Stomach (tissue), 9 donors: ENCODE measurements around the gene NR6A1. TPM values are rescaled to one million over a fixed set of nuclear protein-coding genes. Genes with fewer than 3 reads are reported as not detected.

Source experiments
- DNase-seq, 2 donors: peaks; one replicate each; pipeline versions ENCODE4 v3.0.0 to v3.0.0-alpha.2; 2013 to 2019
- H3K27ac ChIP-seq, 5 donors: fragments of 200-600 bp in 4 of 5; sonication (generic) in 4 of 5; one replicate each; pipeline ENCODE4 v1.5.1; 2013 to 2019; ENCODE audit warnings: mild to moderate bottlenecking in 1 of 5, moderate library complexity in 1 of 5
- H3K27me3 ChIP-seq, 3 donors: fragments of 200-600 bp; sonication (generic); one replicate each; pipeline ENCODE4 v1.5.1; 2017 to 2019; ENCODE audit warnings: mixed run types in 1 of 3
- H3K36me3 ChIP-seq, 4 donors: fragments of 200-600 bp; sonication (generic); 1 replicate in 3 of 4; 2 replicates in 1 of 4; pipeline ENCODE4 v1.5.1; 2016 to 2019
- H3K4me1 ChIP-seq, 4 donors: fragments of 200-600 bp; sonication (generic); one replicate each; pipeline ENCODE4 v1.5.1; 2016 to 2019
- H3K4me3 ChIP-seq, 4 donors: fragments of 200-600 bp; sonication (generic) in 3 of 4; one replicate each; pipeline ENCODE4 v1.5.1; 2016 to 2019; ENCODE audit warnings: mild to moderate bottlenecking in 1 of 4
- H3K9me3 ChIP-seq, 4 donors: fragments of 200-600 bp; sonication (generic); one replicate each; pipeline ENCODE4 v1.5.1; 2016 to 2019
- EP300 ChIP-seq: sonication (generic); formaldehyde crosslinking; IDR thresholded peaks from one replicate; pipeline ENCODE4 v1.6.1; 2017; ENCODE audit warnings: antibody characterized with exemption
- POLR2A ChIP-seq, 4 donors: fragments of 450-650 bp; IDR thresholded peaks; one replicate each; pipeline ENCODE4 v1.6.1; 2016; ENCODE audit warnings: antibody characterized with exemption in 4 of 4, control low read depth in 2 of 4, mild to moderate bottlenecking in 1 of 4, moderate library complexity in 1 of 4
- POLR2AphosphoS5 ChIP-seq, 3 donors: sonication (generic); formaldehyde crosslinking; IDR thresholded peaks; one replicate each; pipeline ENCODE4 v1.6.1; 2016; ENCODE audit warnings: antibody characterized with exemption in 3 of 3
- WGBS, 5 donors: extraction: QIAGEN DNeasy Blood & Tissue Kit in 3 of 5; methylation state at CpG; one replicate each; pipeline versions ENCODE4 v1.1.5 to v1.1.7; 2013 to 2018; 5-methylcytosine and 5-hydroxymethylcytosine counted together
- intact Hi-C: fragments of 100-400 bp; cut with DNase I; formaldehyde crosslinking; loops from one replicate; pipeline ENCODE4 v1.15.1; 2023; ENCODE audit warnings: low total_unique reads
- polyA plus RNA-seq, 3 donors: library from polyadenylated mRNA; stranded (reverse); fragments of 200-250 nt; gene quantifications; one replicate each; pipeline ENCODE4 v1.2.3, GENCODE V29; 2013
- total RNA-seq, 5 donors: library from RNA; depleted of rRNA; stranded (reverse); fragments of >200 nt; gene quantifications; one replicate each; pipeline versions ENCODE4 v1.1.0 to v1.2.3, GENCODE V29; 2014 to 2016
- TF ChIP-seq, protein P1 (sequence below), 7 experiments: fragments of 450-650 bp in 4 of 7; fragments of 200-600 bp in 3 of 7; sonication (generic) in 3 of 7; IDR thresholded peaks; one replicate each; pipeline ENCODE4 v1.5.1; 2016 to 2019; ENCODE audit warnings: antibody characterized with exemption in 7 of 7, control low read depth in 2 of 7, mild to moderate bottlenecking in 1 of 7
- donor health status: healthy with polysubstance abuse.
- donor health status: Bipolar disorder and iron deficiency.
- donor health status: healthy.

Gene NR6A1
- total and polyA plus RNA-seq, 8 donors, result 0.15 to 3.2 (median 1.5) TPM; not detected in 1

DNA sequence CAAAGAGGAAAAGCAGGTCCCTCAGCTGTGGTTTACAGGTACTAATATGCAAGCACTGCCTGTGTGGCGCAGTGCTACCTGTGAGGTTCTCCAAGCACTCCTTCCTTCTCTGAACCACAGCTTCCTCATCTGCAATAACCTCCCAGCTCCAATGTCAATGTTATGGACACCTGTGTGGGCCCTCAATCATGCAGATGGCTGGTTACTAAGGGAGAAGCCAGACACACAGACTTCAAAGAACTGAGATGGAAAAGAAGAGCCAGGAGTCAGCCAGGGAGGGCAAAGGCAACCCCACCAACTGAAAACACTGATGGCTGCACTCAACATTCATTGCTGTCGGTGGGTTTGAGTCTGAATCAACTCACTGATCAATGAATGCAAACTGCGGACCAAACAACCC is 77.7 kb downstream of the NR6A1 start:
- Histone ChIP-seq H3K4me3 (no peak overlapping the region), H3K36me3 (no peaks in the 10 kb centered on the region), H3K27me3 (no peaks in the 10 kb centered on the region), H3K27ac (no peak overlapping the region), H3K9me3 (no peaks in the 10 kb centered on the region), H3K4me1 (no peaks in the 10 kb centered on the region)
- WGBS, 5 donors, result 86 to 93% (median 89%) methylated on average over 3 of the region's 3 CpGs
- intact Hi-C loops, result no loop called here
- TF ChIP-seq POLR2A (IDR thresholded peaks at IDR 0.05) (no peak), EP300 (no peak), POLR2AphosphoS5 (IDR thresholded peaks at IDR 0.05) (no peak)
- TF ChIP-seq, protein P1, sequence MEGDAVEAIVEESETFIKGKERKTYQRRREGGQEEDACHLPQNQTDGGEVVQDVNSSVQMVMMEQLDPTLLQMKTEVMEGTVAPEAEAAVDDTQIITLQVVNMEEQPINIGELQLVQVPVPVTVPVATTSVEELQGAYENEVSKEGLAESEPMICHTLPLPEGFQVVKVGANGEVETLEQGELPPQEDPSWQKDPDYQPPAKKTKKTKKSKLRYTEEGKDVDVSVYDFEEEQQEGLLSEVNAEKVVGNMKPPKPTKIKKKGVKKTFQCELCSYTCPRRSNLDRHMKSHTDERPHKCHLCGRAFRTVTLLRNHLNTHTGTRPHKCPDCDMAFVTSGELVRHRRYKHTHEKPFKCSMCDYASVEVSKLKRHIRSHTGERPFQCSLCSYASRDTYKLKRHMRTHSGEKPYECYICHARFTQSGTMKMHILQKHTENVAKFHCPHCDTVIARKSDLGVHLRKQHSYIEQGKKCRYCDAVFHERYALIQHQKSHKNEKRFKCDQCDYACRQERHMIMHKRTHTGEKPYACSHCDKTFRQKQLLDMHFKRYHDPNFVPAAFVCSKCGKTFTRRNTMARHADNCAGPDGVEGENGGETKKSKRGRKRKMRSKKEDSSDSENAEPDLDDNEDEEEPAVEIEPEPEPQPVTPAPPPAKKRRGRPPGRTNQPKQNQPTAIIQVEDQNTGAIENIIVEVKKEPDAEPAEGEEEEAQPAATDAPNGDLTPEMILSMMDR (IDR thresholded peaks at IDR 0.05), result no peak
- no peak for DNase-seq

DNA sequence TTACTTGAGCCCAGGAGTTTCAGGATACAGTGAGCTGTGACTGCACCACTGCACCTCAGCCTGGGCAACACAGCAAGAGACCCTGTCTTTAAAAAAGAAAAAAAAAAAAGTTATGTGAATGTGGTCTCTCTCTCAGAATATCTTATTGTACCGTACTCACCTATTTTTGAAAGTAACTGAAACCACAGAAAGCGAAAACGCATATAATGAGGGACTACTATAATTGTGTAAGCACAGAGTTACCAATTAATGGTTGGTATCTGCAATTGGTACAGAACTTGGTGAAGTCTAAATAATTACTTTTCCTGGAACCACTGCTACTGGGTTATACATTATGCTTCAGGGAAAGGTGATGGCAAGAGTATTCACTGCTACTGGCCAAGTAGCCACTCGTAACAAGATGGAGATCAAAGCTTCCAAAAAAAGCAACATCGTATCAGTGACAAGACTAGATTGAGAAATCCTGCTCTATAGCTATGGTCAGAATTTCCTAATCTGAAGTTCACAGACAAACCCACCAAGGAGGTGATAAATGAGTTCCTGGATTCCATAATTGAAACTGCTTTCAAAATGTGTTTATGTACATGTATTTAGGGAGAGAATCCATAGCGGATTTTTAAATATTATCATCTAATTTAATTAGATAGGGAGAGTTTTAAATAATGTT is 82.7 kb downstream of the NR6A1 start:
- Histone ChIP-seq H3K4me1 (no peaks in the 10 kb centered on the region), H3K4me3 (no peak overlapping the region), H3K36me3 (no peaks in the 10 kb centered on the region), H3K27ac (no peak overlapping the region), H3K27me3 (no peaks in the 10 kb centered on the region), H3K9me3 (no peaks in the 10 kb centered on the region)
- WGBS, 5 donors, result 92 to 94% (median 92%) methylated on average over 6 of the region's 6 CpGs
- DNase-seq, result no peak
- intact Hi-C loops, result no loop called here
- TF ChIP-seq EP300 (no peak), POLR2AphosphoS5 (IDR thresholded peaks at IDR 0.05) (no peak), POLR2A (IDR thresholded peaks at IDR 0.05) (no peak)
- TF ChIP-seq, protein P1 (IDR thresholded peaks at IDR 0.05), result no peak

DNA sequence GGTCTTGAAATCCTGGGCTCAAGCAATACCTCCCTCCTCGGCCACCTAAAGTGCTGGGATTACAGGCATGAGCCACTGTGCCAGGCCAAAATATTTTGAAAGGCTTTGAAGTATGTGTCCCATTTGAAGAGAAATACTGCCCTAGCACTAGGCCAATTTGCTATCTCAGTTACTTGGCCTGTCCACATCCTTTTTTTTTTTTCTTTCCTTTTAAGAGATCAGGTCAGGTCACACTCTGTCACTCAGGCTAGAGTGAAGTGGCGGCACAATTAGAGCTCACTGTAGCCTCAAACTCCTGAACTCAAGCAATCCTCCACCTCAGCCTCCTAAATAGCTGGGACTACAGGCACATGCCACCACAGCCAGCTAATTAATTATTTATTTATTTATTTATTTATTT is 84.2 kb downstream of the NR6A1 start:
- TF ChIP-seq POLR2AphosphoS5 (IDR thresholded peaks at IDR 0.05), result no peak
- TF ChIP-seq, protein P1 (IDR thresholded peaks at IDR 0.05), result no peak
- TF ChIP-seq POLR2A (IDR thresholded peaks at IDR 0.05), result no peak
- TF ChIP-seq EP300, result no peak
- H3K9me3 ChIP-seq, result no peaks in the 10 kb centered on the region
- H3K27me3 ChIP-seq, result no peaks in the 10 kb centered on the region
- no peak for DNase-seq
- no peak overlapping the region for H3K4me3 ChIP-seq
- no peaks in the 10 kb centered on the region for H3K36me3 ChIP-seq
- no peak overlapping the region for H3K27ac ChIP-seq
- intact Hi-C loops, result no loop called here
- H3K4me1 ChIP-seq, result no peaks in the 10 kb centered on the region
- WGBS, 5 donors, result 91 to 100% (median 97%) methylated on average over 2 of the region's 2 CpGs

DNA sequence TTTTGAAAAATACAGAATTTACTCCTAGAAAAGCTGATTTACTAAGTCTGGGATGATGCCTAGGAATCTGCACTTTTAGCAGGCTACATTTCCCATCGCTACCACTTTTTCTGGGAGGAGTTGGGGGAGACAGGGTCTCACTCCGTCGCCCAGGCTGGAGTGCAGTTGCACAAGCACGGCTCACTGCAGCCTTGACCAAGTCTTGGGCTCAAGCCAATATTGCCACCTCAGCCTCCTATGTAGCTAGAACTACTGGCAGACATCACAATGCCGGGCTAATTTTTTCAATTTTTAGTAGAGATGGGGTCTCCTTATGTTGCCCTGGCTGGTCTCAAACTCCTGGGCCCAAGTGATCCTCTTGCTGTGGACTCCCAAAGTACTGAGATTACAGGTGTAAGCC is 85.9 kb downstream of the NR6A1 start:
- TF ChIP-seq, protein P1 (IDR thresholded peaks at IDR 0.05), result no peak
- H3K9me3 ChIP-seq, result no peaks in the 10 kb centered on the region
- H3K36me3 ChIP-seq, result no peaks in the 10 kb centered on the region
- no peaks in the 10 kb centered on the region for H3K4me1 ChIP-seq
- H3K4me3 ChIP-seq, result no peak overlapping the region
- DNase-seq, result no peak
- intact Hi-C loops, result no loop called here
- no peaks in the 10 kb centered on the region for H3K27me3 ChIP-seq
- no peak overlapping the region for H3K27ac ChIP-seq
- WGBS, 5 donors, result 86 to 93% (median 88%) methylated on average over 5 of the region's 5 CpGs
